Astrocyte (in vitro differentiated cells and primary cell): ENCODE results near the gene NPHP1. TPM values are rescaled to one million over a fixed set of nuclear protein-coding genes. Genes with fewer than 3 reads are reported as not detected.
A peak's percentile ranks its signal among the peaks of the same experiment; 100 is the strongest.

Experiments used
- DNase-seq: peaks from one replicate; pipeline ENCODE4 v3.0.0-alpha.2; 2010; ENCODE audit warnings: low read depth
- FAIRE-seq: peaks from 2 replicates; lab custom pipeline; 2011; peaks lifted over from hg19 to GRCh38; lab: Jason Lieb, UNC
- H2AFZ ChIP-seq: 2 replicates; pipeline ENCODE4 v1.6.0; 2012; ENCODE audit warnings: low read depth, low read length, inconsistent platforms
- H3K27ac ChIP-seq: 2 replicates; pipeline ENCODE4 v1.5.1; 2011; ENCODE audit warnings: low read depth, low read length, inconsistent platforms
- H3K27me3 ChIP-seq: 2 replicates; pipeline ENCODE4 v1.6.0; 2011; ENCODE audit warnings: low read length, inconsistent platforms; ENCODE audit not compliant: insufficient read depth
- H3K36me3 ChIP-seq: 2 replicates; pipeline ENCODE4 v1.5.1; 2011; ENCODE audit warnings: low read length, inconsistent platforms; ENCODE audit not compliant: insufficient read depth
- H3K4me1 ChIP-seq: 2 replicates; pipeline ENCODE4 v1.5.1; 2011; ENCODE audit warnings: low read length, inconsistent platforms; ENCODE audit not compliant: insufficient read depth
- H3K4me2 ChIP-seq: 2 replicates; pipeline ENCODE4 v1.6.0; 2012; ENCODE audit warnings: low read length, inconsistent platforms
- H3K4me3 ChIP-seq: 2 replicates; pipeline ENCODE4 v1.5.1; 2011; ENCODE audit warnings: low read depth, mild to moderate bottlenecking, low read length, inconsistent platforms; ENCODE audit not compliant: insufficient read depth
- H3K79me2 ChIP-seq: 2 replicates; pipeline ENCODE4 v1.6.0; 2012; ENCODE audit warnings: mild to moderate bottlenecking, low read length, inconsistent platforms; ENCODE audit not compliant: insufficient read depth
- H3K9ac ChIP-seq: 2 replicates; pipeline ENCODE4 v1.6.0; 2012; ENCODE audit warnings: mild to moderate bottlenecking, low read length, inconsistent platforms
- H3K9me3 ChIP-seq: 2 replicates; pipeline ENCODE4 v1.5.1; 2012; ENCODE audit warnings: low read depth, mild to moderate bottlenecking, low read length, inconsistent platforms; ENCODE audit not compliant: insufficient read depth
- H4K20me1 ChIP-seq: 2 replicates; pipeline ENCODE4 v1.6.0; 2012; ENCODE audit warnings: low read length, inconsistent platforms; ENCODE audit not compliant: insufficient read depth
- H3K27ac Mint-ChIP-seq: one replicate; pipeline ENCODE4 v1.8.0; 2021; ENCODE audit warnings: mild to moderate bottlenecking, mixed read lengths; ENCODE audit not compliant: unreplicated experiment
- H3K27me3 Mint-ChIP-seq: one replicate; pipeline ENCODE4 v1.8.0; 2021; ENCODE audit warnings: low read depth, mixed read lengths; ENCODE audit not compliant: unreplicated experiment
- H3K36me3 Mint-ChIP-seq: one replicate; pipeline ENCODE4 v1.8.0; 2021; ENCODE audit warnings: low read depth, mixed read lengths; ENCODE audit not compliant: unreplicated experiment
- H3K4me1 Mint-ChIP-seq: one replicate; pipeline ENCODE4 v1.8.0; 2021; ENCODE audit warnings: low read depth, mixed read lengths; ENCODE audit not compliant: unreplicated experiment
- H3K4me3 Mint-ChIP-seq: one replicate; pipeline ENCODE4 v1.8.0; 2021; ENCODE audit warnings: mild to moderate bottlenecking, moderate library complexity, mixed read lengths; ENCODE audit not compliant: unreplicated experiment
- H3K9me3 Mint-ChIP-seq: one replicate; pipeline ENCODE4 v1.8.0; 2021; ENCODE audit warnings: mild to moderate bottlenecking, mixed read lengths; ENCODE audit not compliant: unreplicated experiment
- EZH2 ChIP-seq: IDR thresholded peaks from 2 replicates; pipeline ENCODE4 v1.6.1; 2012; ENCODE audit warnings: mild to moderate bottlenecking, low read length, inconsistent platforms; ENCODE audit not compliant: insufficient read depth
- total RNA-seq: library from RNA; stranded (reverse); gene quantifications from 2 replicates; pipeline ENCODE4 v1.2.1, GENCODE V29; 2021
- TF ChIP-seq, protein P1 (sequence below): IDR thresholded peaks from 2 replicates; pipeline ENCODE4 v1.5.1; 2011; ENCODE audit warnings: low read depth, mild to moderate bottlenecking, inconsistent platforms, low read length, moderate library complexity; ENCODE audit not compliant: insufficient read depth

NPHP1 gene
- total RNA-seq, 1 donor from 2014 or later: 3.3 TPM

DNA sequence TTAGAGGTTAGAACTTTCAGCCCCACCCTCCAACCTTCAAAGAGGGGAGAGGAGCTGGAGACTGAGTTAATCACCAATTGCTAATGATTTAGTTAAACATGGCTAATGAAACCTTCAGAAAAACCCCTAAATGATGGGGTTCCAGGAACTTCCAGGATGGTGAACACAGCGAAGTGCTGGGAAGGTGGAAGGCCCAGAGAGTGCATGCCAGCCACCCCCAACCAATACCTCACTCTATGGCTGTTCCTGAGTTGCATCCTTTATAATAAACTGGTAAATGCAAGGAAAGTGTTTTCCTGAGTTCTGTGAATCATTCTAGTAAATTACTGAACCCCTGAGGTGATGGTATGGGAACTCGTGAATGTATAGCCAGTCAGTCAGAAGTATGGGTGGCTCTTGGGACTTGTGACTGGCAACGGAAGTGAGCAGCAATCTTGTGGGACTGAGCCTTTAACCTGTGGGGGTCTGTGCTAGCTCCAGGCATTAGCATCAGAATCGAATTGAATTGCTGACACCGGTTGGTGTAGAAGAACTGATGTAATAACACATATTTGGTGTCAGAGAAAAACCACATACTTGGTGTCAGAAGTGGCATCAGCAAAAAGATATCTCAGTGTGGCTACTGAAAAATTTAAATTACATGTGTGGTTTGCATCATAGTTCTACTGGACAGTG is 37.4 kb downstream of the NPHP1 start:
- no peaks in the 10 kb centered on the region for H3K9me3 ChIP-seq
- no peak overlapping the region for H3K9ac ChIP-seq
- H4K20me1 ChIP-seq: no peaks in the 10 kb centered on the region
- no peak overlapping the region for H3K27ac ChIP-seq
- Mint-ChIP-seq H3K27ac (peak overlapping the region; percentile 88), H3K9me3 (no peaks in the 10 kb centered on the region), H3K27me3 (peaks cover 1% of the 10 kb centered on the region), H3K36me3 (no peaks in the 10 kb centered on the region), H3K4me3 (no peak overlapping the region), H3K4me1 (peaks cover 15% of the 10 kb centered on the region)
- H2AFZ ChIP-seq: no peak overlapping the region
- no peaks in the 10 kb centered on the region for H3K27me3 ChIP-seq
- FAIRE-seq: no peak
- H3K4me2 ChIP-seq: no peak overlapping the region
- no peaks in the 10 kb centered on the region for H3K79me2 ChIP-seq
- H3K4me3 ChIP-seq: no peak overlapping the region
- DNase-seq: peak; percentile 40
- no peak for TF ChIP-seq EZH2
- TF ChIP-seq, protein P1, sequence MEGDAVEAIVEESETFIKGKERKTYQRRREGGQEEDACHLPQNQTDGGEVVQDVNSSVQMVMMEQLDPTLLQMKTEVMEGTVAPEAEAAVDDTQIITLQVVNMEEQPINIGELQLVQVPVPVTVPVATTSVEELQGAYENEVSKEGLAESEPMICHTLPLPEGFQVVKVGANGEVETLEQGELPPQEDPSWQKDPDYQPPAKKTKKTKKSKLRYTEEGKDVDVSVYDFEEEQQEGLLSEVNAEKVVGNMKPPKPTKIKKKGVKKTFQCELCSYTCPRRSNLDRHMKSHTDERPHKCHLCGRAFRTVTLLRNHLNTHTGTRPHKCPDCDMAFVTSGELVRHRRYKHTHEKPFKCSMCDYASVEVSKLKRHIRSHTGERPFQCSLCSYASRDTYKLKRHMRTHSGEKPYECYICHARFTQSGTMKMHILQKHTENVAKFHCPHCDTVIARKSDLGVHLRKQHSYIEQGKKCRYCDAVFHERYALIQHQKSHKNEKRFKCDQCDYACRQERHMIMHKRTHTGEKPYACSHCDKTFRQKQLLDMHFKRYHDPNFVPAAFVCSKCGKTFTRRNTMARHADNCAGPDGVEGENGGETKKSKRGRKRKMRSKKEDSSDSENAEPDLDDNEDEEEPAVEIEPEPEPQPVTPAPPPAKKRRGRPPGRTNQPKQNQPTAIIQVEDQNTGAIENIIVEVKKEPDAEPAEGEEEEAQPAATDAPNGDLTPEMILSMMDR: no peak
- H3K4me1 ChIP-seq: peaks cover 4% of the 10 kb centered on the region
- no peaks in the 10 kb centered on the region for H3K36me3 ChIP-seq

GRCh38 chr2:110166266-110166665 is 38.5 kb downstream of the NPHP1 start:
- Histone ChIP-seq H3K27me3 (no peaks in the 10 kb centered on the region), H3K4me3 (no peak overlapping the region)
- no peak for FAIRE-seq

More at GRCh38 chr2:110166266-110166665, 38.5 kb downstream of the NPHP1 start:
- H3K4me1 ChIP-seq: peaks cover 4% of the 10 kb centered on the region
- no peaks in the 10 kb centered on the region for H3K36me3 ChIP-seq
- Mint-ChIP-seq H3K36me3 (no peaks in the 10 kb centered on the region), H3K9me3 (no peaks in the 10 kb centered on the region), H3K4me1 (peaks cover 15% of the 10 kb centered on the region), H3K27ac (no peak overlapping the region), H3K4me3 (no peak overlapping the region), H3K27me3 (peaks cover 1% of the 10 kb centered on the region)
- H4K20me1 ChIP-seq: no peaks in the 10 kb centered on the region
- H2AFZ ChIP-seq: no peak overlapping the region
- TF ChIP-seq, protein P1: no peak
- no peak for TF ChIP-seq EZH2
- H3K4me2 ChIP-seq: no peak overlapping the region
- no peaks in the 10 kb centered on the region for H3K79me2 ChIP-seq
- H3K9me3 ChIP-seq: no peaks in the 10 kb centered on the region
- no peak overlapping the region for H3K9ac ChIP-seq
- DNase-seq: peak; percentile 15
- H3K27ac ChIP-seq: no peak overlapping the region
